Measurements from ENCODE around the gene NUP210. TPM values are rescaled to one million over a fixed set of nuclear protein-coding genes. Genes with fewer than 3 reads are reported as not detected.
A peak's percentile ranks its signal among the peaks of the same experiment; 100 is the strongest.

Gene NUP210
- total and polyA plus RNA-seq, 2 experiments from 2014 or later = 13.8 to 73.9 TPM

DNA sequence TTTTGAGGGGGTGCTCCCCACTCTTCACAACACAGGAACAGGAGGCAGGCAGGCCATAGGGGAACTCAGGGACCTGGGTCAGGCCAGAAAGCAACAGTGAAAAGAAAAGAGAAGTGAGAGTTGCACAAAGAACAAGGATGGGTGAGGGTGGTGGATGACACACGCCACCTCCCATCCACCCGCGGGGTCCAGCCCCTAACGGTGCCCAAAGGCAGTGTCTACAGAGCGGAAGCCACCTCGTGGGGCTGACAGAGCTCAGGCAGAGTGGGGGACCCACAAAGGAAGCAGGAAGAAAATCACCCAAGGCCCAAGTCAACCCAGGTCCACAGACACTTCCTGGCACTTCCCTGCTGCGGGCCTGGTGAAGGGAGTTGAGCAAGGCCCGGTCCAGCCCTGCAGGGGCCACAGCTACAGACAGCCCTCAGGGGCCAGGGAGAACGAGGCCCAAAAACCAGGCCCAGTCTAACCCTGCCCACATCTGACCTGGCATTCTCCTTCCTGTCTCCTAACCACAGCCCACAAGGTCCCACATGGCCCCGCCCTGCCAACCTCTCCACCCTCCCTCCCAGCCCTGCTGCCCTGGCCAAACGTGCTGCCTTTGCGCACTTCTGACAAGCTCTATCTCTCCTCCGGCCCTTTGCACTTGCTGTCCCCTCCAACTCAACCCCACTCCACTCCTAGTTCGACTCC lies 5.9 kb downstream of the NUP210 start:
- peaks cover 14% of the 10 kb centered on the region for H3K27me3 Mint-ChIP-seq (ENCODE audit: insufficient read depth, low read depth, poor library complexity)
- DNase-seq (ENCODE audit: low spot score) (no peak), ATAC-seq (no peak; the same call in 2 of the 3 replicates)
- H3K4me3 Mint-ChIP-seq = no peak overlapping the region
- no peaks in the 10 kb centered on the region for H3K9me3 Mint-ChIP-seq
- Histone ChIP-seq H3F3A (replicated peaks; ENCODE audit: low read depth) (no peaks in the 10 kb centered on the region), H3K27ac (ENCODE audit: low read depth) (0 out of 2 replicates have a peak overlapping the region, but pooled peaks have one; percentile 26), H3K9me2 (ENCODE audit: insufficient read depth) (no peaks in the 10 kb centered on the region), H3K4me2 (no peak overlapping the region), H3K27me3 (ENCODE audit: insufficient read depth) (peaks cover 4% of the 10 kb centered on the region; the same call in 1 of the 2 replicates), H3K79me2 (replicated peaks; ENCODE audit: insufficient read depth) (peaks cover 49% of the 10 kb centered on the region), H4K20me1 (replicated peaks; ENCODE audit: insufficient read depth) (peaks cover 3% of the 10 kb centered on the region), H2AFZ (no peak overlapping the region), H3K4me1 (ENCODE audit: insufficient read depth) (0 out of 2 replicates have a peak, but pooled peaks cover 12% of the 10 kb centered on the region), H3K4me3 (no peak overlapping the region), H3K36me3 (ENCODE audit: insufficient read depth) (peaks cover 3% of the 10 kb centered on the region; the same call in 1 of the 2 replicates)
- TF ChIP-seq CREB1 (CRISPR knock-in tag; IDR thresholded peaks at IDR 0.05; ENCODE audit: low read depth) (no peak), JUNB (IDR thresholded peaks at IDR 0.05; ENCODE audit: unreplicated experiment) (no peak), EZH2phosphoT487 (IDR thresholded peaks at IDR 0.05; ENCODE audit: unreplicated experiment) (no peak), STAT1 (IDR thresholded peaks at IDR 0.05; ENCODE audit: unreplicated experiment) (no peak), ETS1 (IDR thresholded peaks at IDR 0.05) (no peak), NANOG (IDR thresholded peaks at IDR 0.05; ENCODE audit: borderline replicate concordance) (no peak), ZNF114 (CRISPR knock-in tag; IDR thresholded peaks at IDR 0.05) (no peak), EZH2 (IDR thresholded peaks at IDR 0.05; ENCODE audit: low read depth, unreplicated experiment) (no peak), ZNF331 (CRISPR knock-in tag; IDR thresholded peaks at IDR 0.05; ENCODE audit: low read depth) (no peak), POLR2AphosphoS5 (IDR thresholded peaks at IDR 0.05; ENCODE audit: low read depth) (no peak)
- TF ChIP-seq, protein P1, sequence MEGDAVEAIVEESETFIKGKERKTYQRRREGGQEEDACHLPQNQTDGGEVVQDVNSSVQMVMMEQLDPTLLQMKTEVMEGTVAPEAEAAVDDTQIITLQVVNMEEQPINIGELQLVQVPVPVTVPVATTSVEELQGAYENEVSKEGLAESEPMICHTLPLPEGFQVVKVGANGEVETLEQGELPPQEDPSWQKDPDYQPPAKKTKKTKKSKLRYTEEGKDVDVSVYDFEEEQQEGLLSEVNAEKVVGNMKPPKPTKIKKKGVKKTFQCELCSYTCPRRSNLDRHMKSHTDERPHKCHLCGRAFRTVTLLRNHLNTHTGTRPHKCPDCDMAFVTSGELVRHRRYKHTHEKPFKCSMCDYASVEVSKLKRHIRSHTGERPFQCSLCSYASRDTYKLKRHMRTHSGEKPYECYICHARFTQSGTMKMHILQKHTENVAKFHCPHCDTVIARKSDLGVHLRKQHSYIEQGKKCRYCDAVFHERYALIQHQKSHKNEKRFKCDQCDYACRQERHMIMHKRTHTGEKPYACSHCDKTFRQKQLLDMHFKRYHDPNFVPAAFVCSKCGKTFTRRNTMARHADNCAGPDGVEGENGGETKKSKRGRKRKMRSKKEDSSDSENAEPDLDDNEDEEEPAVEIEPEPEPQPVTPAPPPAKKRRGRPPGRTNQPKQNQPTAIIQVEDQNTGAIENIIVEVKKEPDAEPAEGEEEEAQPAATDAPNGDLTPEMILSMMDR (conservative IDR thresholded peaks at IDR 0.05; ENCODE audit: low read depth in 2 of 2) = no peak
- TF ChIP-seq, protein P2, sequence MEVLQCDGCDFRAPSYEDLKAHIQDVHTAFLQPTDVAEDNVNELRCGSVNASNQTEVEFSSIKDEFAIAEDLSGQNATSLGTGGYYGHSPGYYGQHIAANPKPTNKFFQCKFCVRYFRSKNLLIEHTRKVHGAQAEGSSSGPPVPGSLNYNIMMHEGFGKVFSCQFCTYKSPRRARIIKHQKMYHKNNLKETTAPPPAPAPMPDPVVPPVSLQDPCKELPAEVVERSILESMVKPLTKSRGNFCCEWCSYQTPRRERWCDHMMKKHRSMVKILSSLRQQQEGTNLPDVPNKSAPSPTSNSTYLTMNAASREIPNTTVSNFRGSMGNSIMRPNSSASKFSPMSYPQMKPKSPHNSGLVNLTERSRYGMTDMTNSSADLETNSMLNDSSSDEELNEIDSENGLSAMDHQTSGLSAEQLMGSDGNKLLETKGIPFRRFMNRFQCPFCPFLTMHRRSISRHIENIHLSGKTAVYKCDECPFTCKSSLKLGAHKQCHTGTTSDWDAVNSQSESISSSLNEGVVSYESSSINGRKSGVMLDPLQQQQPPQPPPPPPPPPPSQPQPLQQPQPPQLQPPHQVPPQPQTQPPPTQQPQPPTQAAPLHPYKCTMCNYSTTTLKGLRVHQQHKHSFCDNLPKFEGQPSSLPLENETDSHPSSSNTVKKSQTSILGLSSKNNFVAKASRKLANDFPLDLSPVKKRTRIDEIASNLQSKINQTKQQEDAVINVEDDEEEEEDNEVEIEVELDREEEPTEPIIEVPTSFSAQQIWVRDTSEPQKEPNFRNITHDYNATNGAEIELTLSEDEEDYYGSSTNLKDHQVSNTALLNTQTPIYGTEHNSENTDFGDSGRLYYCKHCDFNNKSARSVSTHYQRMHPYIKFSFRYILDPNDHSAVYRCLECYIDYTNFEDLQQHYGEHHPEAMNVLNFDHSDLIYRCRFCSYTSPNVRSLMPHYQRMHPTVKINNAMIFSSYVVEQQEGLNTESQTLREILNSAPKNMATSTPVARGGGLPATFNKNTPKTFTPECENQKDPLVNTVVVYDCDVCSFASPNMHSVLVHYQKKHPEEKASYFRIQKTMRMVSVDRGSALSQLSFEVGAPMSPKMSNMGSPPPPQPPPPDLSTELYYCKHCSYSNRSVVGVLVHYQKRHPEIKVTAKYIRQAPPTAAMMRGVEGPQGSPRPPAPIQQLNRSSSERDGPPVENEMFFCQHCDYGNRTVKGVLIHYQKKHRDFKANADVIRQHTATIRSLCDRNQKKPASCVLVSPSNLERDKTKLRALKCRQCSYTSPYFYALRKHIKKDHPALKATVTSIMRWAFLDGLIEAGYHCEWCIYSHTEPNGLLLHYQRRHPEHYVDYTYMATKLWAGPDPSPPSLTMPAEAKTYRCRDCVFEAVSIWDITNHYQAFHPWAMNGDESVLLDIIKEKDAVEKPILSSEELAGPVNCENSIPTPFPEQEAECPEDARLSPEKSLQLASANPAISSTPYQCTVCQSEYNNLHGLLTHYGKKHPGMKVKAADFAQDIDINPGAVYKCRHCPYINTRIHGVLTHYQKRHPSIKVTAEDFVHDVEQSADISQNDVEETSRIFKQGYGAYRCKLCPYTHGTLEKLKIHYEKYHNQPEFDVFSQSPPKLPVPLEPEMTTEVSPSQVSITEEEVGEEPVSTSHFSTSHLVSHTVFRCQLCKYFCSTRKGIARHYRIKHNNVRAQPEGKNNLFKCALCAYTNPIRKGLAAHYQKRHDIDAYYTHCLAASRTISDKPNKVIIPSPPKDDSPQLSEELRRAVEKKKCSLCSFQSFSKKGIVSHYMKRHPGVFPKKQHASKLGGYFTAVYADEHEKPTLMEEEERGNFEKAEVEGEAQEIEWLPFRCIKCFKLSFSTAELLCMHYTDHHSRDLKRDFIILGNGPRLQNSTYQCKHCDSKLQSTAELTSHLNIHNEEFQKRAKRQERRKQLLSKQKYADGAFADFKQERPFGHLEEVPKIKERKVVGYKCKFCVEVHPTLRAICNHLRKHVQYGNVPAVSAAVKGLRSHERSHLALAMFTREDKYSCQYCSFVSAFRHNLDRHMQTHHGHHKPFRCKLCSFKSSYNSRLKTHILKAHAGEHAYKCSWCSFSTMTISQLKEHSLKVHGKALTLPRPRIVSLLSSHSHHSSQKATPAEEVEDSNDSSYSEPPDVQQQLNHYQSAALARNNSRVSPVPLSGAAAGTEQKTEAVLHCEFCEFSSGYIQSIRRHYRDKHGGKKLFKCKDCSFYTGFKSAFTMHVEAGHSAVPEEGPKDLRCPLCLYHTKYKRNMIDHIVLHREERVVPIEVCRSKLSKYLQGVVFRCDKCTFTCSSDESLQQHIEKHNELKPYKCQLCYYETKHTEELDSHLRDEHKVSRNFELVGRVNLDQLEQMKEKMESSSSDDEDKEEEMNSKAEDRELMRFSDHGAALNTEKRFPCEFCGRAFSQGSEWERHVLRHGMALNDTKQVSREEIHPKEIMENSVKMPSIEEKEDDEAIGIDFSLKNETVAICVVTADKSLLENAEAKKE (CRISPR knock-in tag; IDR thresholded peaks at IDR 0.05) = no peak
- TF ChIP-seq, protein P3, sequence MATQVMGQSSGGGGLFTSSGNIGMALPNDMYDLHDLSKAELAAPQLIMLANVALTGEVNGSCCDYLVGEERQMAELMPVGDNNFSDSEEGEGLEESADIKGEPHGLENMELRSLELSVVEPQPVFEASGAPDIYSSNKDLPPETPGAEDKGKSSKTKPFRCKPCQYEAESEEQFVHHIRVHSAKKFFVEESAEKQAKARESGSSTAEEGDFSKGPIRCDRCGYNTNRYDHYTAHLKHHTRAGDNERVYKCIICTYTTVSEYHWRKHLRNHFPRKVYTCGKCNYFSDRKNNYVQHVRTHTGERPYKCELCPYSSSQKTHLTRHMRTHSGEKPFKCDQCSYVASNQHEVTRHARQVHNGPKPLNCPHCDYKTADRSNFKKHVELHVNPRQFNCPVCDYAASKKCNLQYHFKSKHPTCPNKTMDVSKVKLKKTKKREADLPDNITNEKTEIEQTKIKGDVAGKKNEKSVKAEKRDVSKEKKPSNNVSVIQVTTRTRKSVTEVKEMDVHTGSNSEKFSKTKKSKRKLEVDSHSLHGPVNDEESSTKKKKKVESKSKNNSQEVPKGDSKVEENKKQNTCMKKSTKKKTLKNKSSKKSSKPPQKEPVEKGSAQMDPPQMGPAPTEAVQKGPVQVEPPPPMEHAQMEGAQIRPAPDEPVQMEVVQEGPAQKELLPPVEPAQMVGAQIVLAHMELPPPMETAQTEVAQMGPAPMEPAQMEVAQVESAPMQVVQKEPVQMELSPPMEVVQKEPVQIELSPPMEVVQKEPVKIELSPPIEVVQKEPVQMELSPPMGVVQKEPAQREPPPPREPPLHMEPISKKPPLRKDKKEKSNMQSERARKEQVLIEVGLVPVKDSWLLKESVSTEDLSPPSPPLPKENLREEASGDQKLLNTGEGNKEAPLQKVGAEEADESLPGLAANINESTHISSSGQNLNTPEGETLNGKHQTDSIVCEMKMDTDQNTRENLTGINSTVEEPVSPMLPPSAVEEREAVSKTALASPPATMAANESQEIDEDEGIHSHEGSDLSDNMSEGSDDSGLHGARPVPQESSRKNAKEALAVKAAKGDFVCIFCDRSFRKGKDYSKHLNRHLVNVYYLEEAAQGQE (IDR thresholded peaks at IDR 0.05; ENCODE audit: unreplicated experiment) = no peak
- peak overlapping the region; percentile 13; the same call in 1 of the 2 replicates for H3K27ac Mint-ChIP-seq
- H3K4me1 Mint-ChIP-seq = peaks cover 29% of the 10 kb centered on the region
- peaks cover 3% of the 10 kb centered on the region; the same call in 1 of the 3 replicates for H3K36me3 Mint-ChIP-seq (ENCODE audit: low read depth)

Data from GM23338 (cell line).